GM12801 (cell line): Measurements from ENCODE around the gene FBXO21.

Experiments
- TF ChIP-seq, protein P1 (sequence below): IDR thresholded peaks from one replicate; pipeline ENCODE4 v1.5.1; 2011; ENCODE audit warnings: control low read depth; ENCODE audit not compliant: insufficient read length; ENCODE audit errors: extremely low read depth

FBXO21 gene

DNA sequence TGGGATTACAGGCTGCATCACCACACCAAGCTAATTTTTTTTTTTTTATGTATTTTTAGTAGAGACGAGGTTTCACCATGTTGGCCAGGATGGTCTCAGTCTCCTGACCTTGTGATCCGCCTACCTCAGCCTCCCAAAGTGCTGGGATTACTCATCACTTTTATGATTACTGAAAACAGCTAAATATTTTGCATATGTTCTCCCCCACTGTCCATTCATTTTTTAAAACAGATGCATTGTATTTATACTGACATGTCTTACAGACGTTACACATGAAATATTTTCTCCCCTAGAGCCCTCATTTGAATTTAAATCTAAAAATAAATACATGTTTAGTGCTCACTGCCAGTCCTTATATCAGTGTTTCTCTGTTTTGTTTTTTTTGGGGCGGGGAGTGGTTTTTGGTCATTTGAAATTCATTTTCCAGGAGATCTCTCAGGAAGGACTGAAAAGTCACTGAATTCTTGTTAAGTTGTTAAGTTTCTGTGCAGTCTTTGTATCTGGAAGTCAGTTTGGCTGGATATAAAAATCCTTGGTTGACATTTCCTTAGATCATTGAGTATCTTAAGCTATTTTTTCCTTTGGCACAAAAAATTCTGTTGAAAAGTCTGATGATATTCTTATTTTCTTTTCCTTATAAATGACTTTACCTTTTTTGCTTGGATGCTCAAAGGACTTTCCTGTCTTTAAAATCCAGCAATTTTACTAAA, 9.4 kb downstream of the FBXO21 start:
- TF ChIP-seq, protein P1, sequence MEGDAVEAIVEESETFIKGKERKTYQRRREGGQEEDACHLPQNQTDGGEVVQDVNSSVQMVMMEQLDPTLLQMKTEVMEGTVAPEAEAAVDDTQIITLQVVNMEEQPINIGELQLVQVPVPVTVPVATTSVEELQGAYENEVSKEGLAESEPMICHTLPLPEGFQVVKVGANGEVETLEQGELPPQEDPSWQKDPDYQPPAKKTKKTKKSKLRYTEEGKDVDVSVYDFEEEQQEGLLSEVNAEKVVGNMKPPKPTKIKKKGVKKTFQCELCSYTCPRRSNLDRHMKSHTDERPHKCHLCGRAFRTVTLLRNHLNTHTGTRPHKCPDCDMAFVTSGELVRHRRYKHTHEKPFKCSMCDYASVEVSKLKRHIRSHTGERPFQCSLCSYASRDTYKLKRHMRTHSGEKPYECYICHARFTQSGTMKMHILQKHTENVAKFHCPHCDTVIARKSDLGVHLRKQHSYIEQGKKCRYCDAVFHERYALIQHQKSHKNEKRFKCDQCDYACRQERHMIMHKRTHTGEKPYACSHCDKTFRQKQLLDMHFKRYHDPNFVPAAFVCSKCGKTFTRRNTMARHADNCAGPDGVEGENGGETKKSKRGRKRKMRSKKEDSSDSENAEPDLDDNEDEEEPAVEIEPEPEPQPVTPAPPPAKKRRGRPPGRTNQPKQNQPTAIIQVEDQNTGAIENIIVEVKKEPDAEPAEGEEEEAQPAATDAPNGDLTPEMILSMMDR: no peak

DNA sequence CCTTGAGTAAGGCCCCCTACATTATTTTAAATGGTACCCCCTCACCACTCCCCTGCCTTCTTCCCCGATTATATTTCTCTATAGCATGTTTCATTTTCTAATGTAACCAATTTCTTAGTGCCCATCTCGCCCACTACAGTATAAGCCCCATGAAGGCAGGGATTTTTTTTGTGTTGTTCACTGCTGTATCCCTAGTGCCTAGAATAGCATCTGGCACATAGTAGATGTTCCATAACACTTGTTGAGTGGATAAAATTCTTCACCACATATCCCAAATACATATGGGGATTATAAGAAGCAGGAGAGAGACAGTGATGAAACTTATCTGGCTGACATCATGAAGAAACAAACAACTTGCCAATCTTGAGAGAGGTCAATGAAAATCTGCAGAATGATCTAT, 11.5 kb downstream of the FBXO21 start:
- TF ChIP-seq, protein P1: no peak

DNA sequence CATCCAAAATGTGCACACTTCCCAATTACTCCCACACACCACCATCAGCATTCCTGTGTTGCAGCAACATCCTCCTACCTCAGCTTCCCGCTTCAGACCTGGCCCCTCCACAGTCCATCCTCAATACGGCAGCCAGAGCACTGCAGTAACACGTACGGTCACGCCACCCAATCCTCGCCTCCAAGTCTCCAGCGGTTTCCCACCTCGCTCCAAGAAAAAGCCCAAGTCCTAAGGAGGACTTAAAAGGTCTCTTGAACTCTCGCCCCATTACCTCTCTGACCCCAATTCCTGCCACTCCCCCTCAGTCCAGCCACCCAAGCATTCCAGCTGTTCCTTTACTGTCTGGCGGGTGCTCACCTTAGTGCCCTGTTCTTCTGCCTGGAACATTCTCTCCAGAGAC, 12.0 kb downstream of the FBXO21 start:
- TF ChIP-seq, protein P1: no peak

DNA sequence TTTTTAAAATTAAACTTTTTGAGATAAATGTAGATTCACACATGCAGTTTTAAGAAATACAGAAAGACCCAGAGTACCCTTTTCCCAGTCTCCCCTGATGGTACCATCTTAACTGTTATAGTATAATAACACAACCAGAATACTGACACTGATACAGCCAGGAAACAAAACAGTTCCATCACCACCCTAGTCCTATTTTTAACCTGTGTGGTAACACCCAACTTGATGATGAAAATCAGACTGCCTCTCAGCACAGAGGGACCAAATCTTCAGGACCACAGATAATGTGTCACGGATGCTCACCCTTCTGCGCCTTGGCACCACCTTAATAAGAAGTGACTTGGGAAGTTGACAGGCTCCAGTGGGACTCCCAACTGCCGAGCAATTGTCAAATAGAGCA, 18.1 kb downstream of the FBXO21 start:
- TF ChIP-seq, protein P1: no peak

DNA sequence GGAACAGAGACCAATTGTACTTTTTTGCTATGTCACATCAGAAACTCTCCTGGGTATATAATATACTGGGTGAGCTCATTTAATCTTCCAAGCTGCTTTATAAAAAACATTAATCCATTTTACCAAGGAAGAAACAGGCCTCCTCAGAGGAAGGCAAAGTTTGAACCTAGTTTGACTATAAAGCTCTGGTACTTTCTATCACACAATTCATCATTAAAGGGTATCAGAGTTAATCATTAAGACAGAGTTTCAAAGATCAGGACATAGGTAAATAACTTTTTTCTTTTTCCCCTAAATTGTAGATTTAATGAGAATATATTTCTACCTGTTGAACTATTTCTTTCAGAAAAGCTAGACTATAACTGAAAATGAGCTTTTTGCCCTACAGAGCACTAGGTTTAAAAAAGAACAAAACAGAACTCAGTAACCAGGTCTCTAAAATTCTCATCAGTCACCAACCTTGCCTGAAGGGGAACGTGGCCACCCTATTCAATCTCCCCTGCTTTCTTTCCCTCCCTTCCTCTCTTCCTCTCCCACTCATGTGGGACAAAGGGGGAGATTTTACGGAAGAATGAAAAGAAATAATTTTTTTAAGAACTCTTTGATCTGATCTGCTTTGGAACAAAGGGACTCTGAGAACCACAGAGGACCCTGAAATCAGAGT, 18.6 kb downstream of the FBXO21 start:
- TF ChIP-seq, protein P1: no peak

DNA sequence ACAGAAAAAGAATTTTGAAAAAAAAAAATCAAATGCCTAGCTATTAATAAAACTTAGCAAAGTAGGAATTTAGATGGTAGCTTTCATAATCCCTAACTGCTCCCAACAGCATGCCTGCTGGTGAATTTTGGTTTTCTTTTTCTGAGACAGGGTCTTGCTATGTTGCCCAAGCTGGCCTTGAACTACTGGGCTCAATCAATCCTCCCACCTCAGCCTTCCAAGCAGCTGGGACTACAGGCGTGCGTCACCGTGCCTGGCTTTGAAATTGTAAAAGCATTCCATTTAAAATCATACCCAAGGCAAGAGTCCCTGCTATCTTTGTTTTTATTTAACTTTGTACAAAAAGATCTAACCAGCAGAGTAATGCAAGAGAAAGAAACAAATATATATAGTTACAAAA, 20.7 kb downstream of the FBXO21 start:
- TF ChIP-seq, protein P1: no peak

DNA sequence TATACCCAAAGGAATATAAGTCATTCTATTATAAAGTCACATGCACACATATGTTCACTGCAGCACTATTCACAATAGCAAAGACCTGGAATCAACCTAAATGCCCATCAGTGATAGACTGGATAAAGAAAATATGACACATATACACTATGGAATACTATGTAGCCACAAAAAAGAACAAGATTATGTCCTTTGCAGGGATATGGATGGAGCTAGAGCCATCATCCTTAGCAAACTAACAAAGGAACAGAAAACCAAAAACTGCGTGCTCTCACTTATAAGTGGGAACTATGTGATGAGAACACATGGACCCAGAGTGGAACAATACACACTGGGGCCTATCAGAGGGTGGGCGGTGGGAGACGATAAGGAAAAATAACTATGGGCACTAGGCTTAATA, 21.3 kb downstream of the FBXO21 start:
- TF ChIP-seq, protein P1: no peak
